GM12892 (cell line): ENCODE measurements around the gene MT1X.

Experiments used
- POLR2A ChIP-seq: IDR thresholded peaks from 2 replicates; pipeline ENCODE4 v1.6.1; 2011; ENCODE audit warnings: low read depth, low read length, control low read depth
- POLR2AphosphoS5 ChIP-seq: IDR thresholded peaks from 2 replicates; pipeline ENCODE4 v1.6.1; 2011; ENCODE audit warnings: low read depth, low read length, control low read depth

DNA sequence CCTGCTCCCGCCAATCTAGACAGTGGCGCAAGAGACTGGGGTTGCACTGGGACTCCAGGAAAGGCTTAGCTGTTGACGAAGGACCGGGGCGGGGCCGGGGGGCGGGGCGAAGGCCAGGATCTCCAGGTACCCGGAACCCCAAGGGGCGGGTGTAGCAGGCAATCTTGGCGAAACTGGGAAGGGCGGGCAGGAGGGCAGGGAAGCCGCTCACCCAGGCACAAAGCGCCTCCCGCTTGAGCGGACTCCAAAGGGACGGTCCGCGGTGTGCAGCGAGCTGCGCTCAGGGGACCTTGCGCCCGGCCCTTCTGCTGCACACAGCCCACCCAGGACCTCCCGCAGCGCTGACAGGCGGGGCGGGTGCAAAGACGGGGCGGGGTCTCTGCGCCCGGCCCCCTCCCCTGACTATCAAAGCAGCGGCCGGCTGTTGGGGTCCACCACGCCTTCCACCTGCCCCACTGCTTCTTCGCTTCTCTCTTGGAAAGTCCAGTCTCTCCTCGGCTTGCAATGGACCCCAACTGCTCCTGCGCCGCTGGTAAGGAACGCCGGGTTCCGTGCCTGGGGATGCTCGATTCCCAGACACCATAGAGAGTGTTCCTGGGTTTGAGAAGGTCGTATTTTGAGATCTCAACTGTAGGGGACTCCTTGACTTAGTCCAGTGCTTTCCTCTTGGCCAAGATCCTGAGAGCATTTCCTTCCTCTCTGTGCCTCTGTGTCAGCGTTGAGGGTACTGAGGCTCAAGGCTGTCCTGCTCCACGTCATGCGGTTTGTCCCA is 24.5 kb upstream of the MT1X start, which contains the start of gene MT1F:
- TF ChIP-seq POLR2AphosphoS5 (no peak), POLR2A (no peak)
